Cardiac muscle cell (in vitro differentiated cells and primary cell): Measurements from ENCODE around the gene RPL35. TPM values are rescaled to one million over a fixed set of nuclear protein-coding genes. Genes with fewer than 3 reads are reported as not detected.

Experiments
- DNase-seq, 2 donors: peaks; one replicate each; pipeline versions ENCODE4 v3.0.0 to v3.0.0-alpha.2; 2010 to 2017; ENCODE audit warnings: low read depth in 1 of 2, low spot score in 1 of 2
- H3K27ac ChIP-seq: fragments of 200-600 bp; sonication (generic); 2 replicates; pipeline ENCODE4 v1.5.1; 2016
- H3K27me3 ChIP-seq: fragments of 200-600 bp; sonication (generic); 2 replicates; pipeline ENCODE4 v1.6.0; 2016; ENCODE audit warnings: control low read depth
- H3K36me3 ChIP-seq: fragments of 200-600 bp; sonication (generic); 2 replicates; pipeline ENCODE4 v1.5.1; 2016; ENCODE audit warnings: control low read depth
- H3K4me1 ChIP-seq: fragments of 200-600 bp; sonication (generic); 2 replicates; pipeline ENCODE4 v1.8.1; 2017; ENCODE audit warnings: low read depth, mild to moderate bottlenecking, mixed run types
- H3K4me3 ChIP-seq: fragments of 200-600 bp; sonication (generic); 2 replicates; pipeline ENCODE4 v1.5.1; 2016; ENCODE audit warnings: mild to moderate bottlenecking
- H3K9me3 ChIP-seq: fragments of 200-600 bp; sonication (generic); 2 replicates; pipeline ENCODE4 v1.5.1; 2017; ENCODE audit warnings: low read depth, mild to moderate bottlenecking, control low read depth
- polyA plus RNA-seq: library from polyadenylated mRNA; unstranded; fragments of >200 nt; fragmentation: Nextera tagmentation; extraction: Ambion mirVana; gene quantifications from 2 replicates; pipeline ENCODE4 v1.2.1, GENCODE V29; 2016
- total RNA-seq: library from RNA; depleted of rRNA; stranded (reverse); fragments of >200 nt; gene quantifications from 2 replicates; pipeline ENCODE4 v1.2.3, GENCODE V29; 2016
- TF ChIP-seq, protein P1 (sequence below): IDR thresholded peaks from 2 replicates; pipeline ENCODE4 v1.5.1; 2012; ENCODE audit warnings: low read depth, mild to moderate bottlenecking, low read length

RPL35 gene
- total and polyA plus RNA-seq, 2 experiments from 2014 or later, result 1,356 to 2,996 TPM

GRCh38 chr9:124886866-124887492 is 25.2 kb upstream of the RPL35 start:
- H3K27me3 ChIP-seq, result no peaks in the 10 kb centered on the region
- no peak overlapping the region for H3K27ac ChIP-seq
- H3K36me3 ChIP-seq, result peaks cover 32% of the 10 kb centered on the region
- TF ChIP-seq, protein P1, sequence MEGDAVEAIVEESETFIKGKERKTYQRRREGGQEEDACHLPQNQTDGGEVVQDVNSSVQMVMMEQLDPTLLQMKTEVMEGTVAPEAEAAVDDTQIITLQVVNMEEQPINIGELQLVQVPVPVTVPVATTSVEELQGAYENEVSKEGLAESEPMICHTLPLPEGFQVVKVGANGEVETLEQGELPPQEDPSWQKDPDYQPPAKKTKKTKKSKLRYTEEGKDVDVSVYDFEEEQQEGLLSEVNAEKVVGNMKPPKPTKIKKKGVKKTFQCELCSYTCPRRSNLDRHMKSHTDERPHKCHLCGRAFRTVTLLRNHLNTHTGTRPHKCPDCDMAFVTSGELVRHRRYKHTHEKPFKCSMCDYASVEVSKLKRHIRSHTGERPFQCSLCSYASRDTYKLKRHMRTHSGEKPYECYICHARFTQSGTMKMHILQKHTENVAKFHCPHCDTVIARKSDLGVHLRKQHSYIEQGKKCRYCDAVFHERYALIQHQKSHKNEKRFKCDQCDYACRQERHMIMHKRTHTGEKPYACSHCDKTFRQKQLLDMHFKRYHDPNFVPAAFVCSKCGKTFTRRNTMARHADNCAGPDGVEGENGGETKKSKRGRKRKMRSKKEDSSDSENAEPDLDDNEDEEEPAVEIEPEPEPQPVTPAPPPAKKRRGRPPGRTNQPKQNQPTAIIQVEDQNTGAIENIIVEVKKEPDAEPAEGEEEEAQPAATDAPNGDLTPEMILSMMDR, result no peak
- H3K4me3 ChIP-seq, result no peak overlapping the region
- no peak for DNase-seq
- H3K4me1 ChIP-seq, result no peaks in the 10 kb centered on the region
- no peaks in the 10 kb centered on the region for H3K9me3 ChIP-seq

GRCh38 chr9:124886461-124886860 is 24.7 kb upstream of the RPL35 start:
- TF ChIP-seq, protein P1, result no peak
- no peak for DNase-seq
- Histone ChIP-seq H3K9me3 (no peaks in the 10 kb centered on the region), H3K27me3 (no peaks in the 10 kb centered on the region), H3K4me3 (no peak overlapping the region), H3K36me3 (peaks cover 32% of the 10 kb centered on the region), H3K4me1 (no peaks in the 10 kb centered on the region), H3K27ac (no peak overlapping the region)

DNA sequence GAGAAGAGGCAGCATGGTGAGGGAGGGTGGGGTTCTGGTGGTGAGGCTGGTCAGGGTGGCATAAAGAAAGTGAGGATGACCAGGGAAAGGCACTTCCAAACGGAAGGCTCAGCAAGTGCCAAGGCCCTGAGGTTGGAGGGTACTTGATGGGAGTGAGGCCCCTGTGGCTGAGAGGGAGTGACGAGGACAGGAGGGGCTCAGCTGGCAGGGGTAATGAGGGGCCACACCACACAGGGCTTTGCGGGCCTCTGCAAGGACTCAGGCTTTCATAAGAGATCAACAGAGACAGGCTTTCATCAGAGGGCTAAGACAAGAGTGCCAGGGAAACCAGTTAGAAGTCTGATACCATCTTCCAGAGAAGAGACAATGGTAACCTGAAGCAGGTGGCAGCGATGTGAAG is 23.8 kb upstream of the RPL35 start:
- Histone ChIP-seq H3K27ac (no peak overlapping the region), H3K4me3 (no peak overlapping the region), H3K4me1 (no peaks in the 10 kb centered on the region), H3K27me3 (no peaks in the 10 kb centered on the region), H3K36me3 (peaks cover 25% of the 10 kb centered on the region), H3K9me3 (no peaks in the 10 kb centered on the region)
- TF ChIP-seq, protein P1, result no peak
- DNase-seq, result no peak

GRCh38 chr9:124884376-124884775 is 22.6 kb upstream of the RPL35 start:
- TF ChIP-seq, protein P1, result no peak
- H3K36me3 ChIP-seq, result peaks cover 21% of the 10 kb centered on the region
- no peaks in the 10 kb centered on the region for H3K27me3 ChIP-seq
- no peak overlapping the region for H3K4me3 ChIP-seq
- DNase-seq, result no peak
- H3K9me3 ChIP-seq, result no peaks in the 10 kb centered on the region
- H3K27ac ChIP-seq, result no peak overlapping the region
- H3K4me1 ChIP-seq, result no peaks in the 10 kb centered on the region

- DNase-seq, result no peak
- no peak overlapping the region for H3K27ac ChIP-seq
- H3K27me3 ChIP-seq, result no peaks in the 10 kb centered on the region
- H3K9me3 ChIP-seq, result no peaks in the 10 kb centered on the region
- TF ChIP-seq, protein P1, result no peak
- peaks cover 26% of the 10 kb centered on the region for H3K36me3 ChIP-seq
- H3K4me3 ChIP-seq, result no peak overlapping the region
- H3K4me1 ChIP-seq, result no peaks in the 10 kb centered on the region
Measured at GRCh38 chr9:124882231-124882630, 20.5 kb upstream of the RPL35 start.
